Activated CD8-positive, alpha-beta T cell treated with anti-CD3 and anti-CD28 coated beads, Interleukin-2, amount 10 ng/mL, durations not matched to agents 7 days and 5 days (primary cell): ENCODE measurements around the gene NLRC5. TPM values are rescaled to one million over a fixed set of nuclear protein-coding genes. Genes with fewer than 3 reads are reported as not detected.
"Not testable (repeated sequence)": the region's sequence is repeated elsewhere in the genome, so short reads cannot be mapped to it uniquely, and the experiment has no call there.

Experiments used
- ATAC-seq: fragments of 150-1000 bp; cut with Tn5 transposase; one replicate; pipeline ENCODE4 v1.10.0; 2021; ENCODE audit warnings: moderate library complexity
- CTCF ChIA-PET: fragments of 350-600 bp; sonication (Branson Sonifier 250); formaldehyde crosslinking; loops from one replicate; lab custom pipeline; 2021; ENCODE audit warnings: antibody characterized with exemption; lab: Charles Lee
- POLR2A ChIA-PET: fragments of 350-600 bp; sonication (Branson Sonifier 250); formaldehyde crosslinking; loops from one replicate; lab custom pipeline; 2021; ENCODE audit warnings: antibody characterized with exemption; lab: Charles Lee
- DNase-seq: peaks from one replicate; pipeline ENCODE4 v3.0.0-alpha.2; 2020
- H3K27ac Mint-ChIP-seq: one replicate; pipeline ENCODE4 v1.8.0; 2021; ENCODE audit warnings: mild to moderate bottlenecking, mixed read lengths
- H3K27me3 Mint-ChIP-seq: one replicate; pipeline ENCODE4 v1.8.0; 2021; ENCODE audit warnings: low read depth, mixed read lengths
- H3K36me3 Mint-ChIP-seq: one replicate; pipeline ENCODE4 v1.8.0; 2021; ENCODE audit warnings: low read depth, mixed read lengths
- H3K4me1 Mint-ChIP-seq: one replicate; pipeline ENCODE4 v1.8.0; 2021; ENCODE audit warnings: low read depth, mixed read lengths
- H3K4me3 Mint-ChIP-seq: one replicate; pipeline ENCODE4 v1.8.0; 2021; ENCODE audit warnings: mild to moderate bottlenecking, mixed read lengths
- H3K9me3 Mint-ChIP-seq: one replicate; pipeline ENCODE4 v1.8.0; 2022; ENCODE audit warnings: mixed read lengths; ENCODE audit not compliant: insufficient read depth
- total RNA-seq, 2 experiments: library from RNA; stranded (reverse); gene quantifications; one replicate each; pipeline ENCODE4 v1.2.3, GENCODE V29; 2021

Gene NLRC5
- total RNA-seq, 2 experiments from 2014 or later: 280 to 291 TPM

DNA sequence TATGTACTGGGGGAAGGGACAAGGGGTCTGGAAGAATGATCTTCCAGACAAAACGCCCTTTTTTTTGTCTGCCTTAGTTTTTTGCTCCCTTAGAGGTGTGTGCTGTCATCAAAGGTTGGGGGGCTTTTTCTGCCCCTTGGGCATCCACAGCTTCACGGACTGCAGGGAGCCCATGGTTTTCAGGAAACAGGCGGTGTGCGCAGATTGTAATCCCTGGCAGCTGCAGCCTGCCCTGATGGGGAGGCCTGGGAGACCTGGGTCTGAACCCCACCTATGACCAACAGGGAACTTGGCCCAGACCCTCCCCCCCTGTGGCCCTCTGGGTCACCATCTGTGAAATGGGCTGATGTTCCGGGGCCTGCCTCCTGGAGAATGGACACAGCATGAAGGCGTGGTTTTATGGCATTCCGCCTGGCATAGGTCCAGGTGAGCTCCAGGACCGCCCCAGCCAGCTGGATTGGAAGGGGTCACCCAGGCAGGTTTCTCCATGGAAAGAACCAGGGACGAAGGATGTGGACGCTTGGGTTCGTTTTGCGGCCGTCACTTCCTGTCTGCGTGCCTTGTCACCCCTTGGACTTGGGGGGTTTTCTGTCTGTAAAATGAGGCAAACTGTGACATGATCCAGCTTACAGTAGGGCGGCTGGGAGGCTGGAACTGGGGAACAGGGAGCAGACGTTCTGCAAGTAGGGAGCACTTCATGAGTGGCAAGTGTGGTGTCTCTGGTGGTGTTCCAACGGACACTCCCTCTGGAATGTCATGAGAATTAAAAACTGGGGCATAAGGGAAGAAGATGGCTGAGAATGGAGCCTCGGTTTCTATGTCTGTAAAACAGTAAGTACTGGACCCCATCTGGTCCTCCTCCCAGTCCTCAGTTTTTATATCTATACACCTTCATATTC, 104.6 kb downstream of the NLRC5 start:
- Mint-ChIP-seq H3K9me3 (no peaks in the 10 kb centered on the region), H3K27me3 (peaks cover 37% of the 10 kb centered on the region), H3K36me3 (no peaks in the 10 kb centered on the region), H3K4me1 (peaks cover 18% of the 10 kb centered on the region), H3K4me3 (peak overlapping the region; percentile 62), H3K27ac (peak overlapping the region; percentile 50)
- DNase-seq: no peak
- ChIA-PET CTCF (interaction anchor here (0.6 to 8.2 kb wide), 28 partner anchors 8 to 172 kb away, joined by 3 to 53 read pairs (median 5); partner anchors contain the start of genes PSME3IP1 and RSPRY1), POLR2A (interaction anchor here (1.2 kb wide), 1 partner anchor 29 kb away, joined by 3 read pairs; no protein-coding TSS in a partner anchor)
- ATAC-seq: no peak

DNA sequence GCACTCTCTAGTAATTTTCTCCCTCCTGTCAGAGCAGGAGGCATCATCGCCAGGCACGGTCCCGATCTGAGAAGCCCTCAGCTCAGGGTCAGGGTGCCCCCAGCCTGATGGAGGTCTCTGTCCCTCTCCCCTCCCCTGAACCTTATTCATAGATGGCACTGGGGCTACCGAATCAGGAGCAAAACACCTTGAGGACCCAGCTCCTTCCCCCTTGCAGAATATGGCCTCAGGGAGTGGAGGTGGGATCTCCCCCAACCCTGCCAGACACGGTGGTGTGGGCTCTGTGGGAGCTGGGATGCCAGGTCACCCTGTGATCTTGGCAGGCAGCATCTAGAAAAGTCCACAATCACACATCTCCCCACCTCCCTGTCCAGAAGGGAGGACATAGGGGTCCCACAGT, 105.6 kb downstream of the NLRC5 start:
- CTCF ChIA-PET: interaction anchor here (0.7 to 8.2 kb wide), 3 partner anchors 10 to 57 kb away, joined by 3 to 53 read pairs (median 16); no protein-coding TSS in a partner anchor
- H3K4me3 Mint-ChIP-seq: no peak overlapping the region
- H3K36me3 Mint-ChIP-seq: no peaks in the 10 kb centered on the region
- ATAC-seq (no peak), DNase-seq (no peak)
- H3K27ac Mint-ChIP-seq: no peak overlapping the region
- H3K4me1 Mint-ChIP-seq: peaks cover 19% of the 10 kb centered on the region
- H3K27me3 Mint-ChIP-seq: peaks cover 34% of the 10 kb centered on the region
- POLR2A ChIA-PET: interaction anchor here (1.2 kb wide), 1 partner anchor 56 kb away, joined by 3 read pairs; no protein-coding TSS in a partner anchor
- H3K9me3 Mint-ChIP-seq: no peaks in the 10 kb centered on the region

DNA sequence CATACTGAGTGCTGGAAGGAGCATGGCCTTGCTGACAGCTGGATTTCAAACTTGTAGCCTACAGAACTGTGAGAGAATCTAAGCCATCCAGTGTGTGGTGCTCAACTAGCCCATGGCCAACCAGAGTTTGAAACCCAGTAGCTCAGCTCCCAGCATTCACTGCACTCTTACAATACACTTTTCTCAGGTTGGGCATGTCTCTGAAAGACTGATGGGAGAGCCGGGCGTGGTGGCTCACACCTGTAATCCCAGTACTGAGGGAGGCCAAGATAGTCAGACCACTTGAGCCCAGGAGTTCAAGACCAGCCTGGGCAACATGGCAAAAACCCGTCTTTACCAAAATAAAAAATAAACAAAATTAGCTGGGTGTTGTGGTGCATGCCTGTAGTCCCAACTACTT, 106.8 kb downstream of the NLRC5 start:
- Mint-ChIP-seq H3K36me3 (no peaks in the 10 kb centered on the region), H3K4me3 (no peak overlapping the region), H3K27me3 (peaks cover 28% of the 10 kb centered on the region), H3K4me1 (peaks cover 19% of the 10 kb centered on the region), H3K9me3 (no peaks in the 10 kb centered on the region), H3K27ac (no peak overlapping the region)
- POLR2A ChIA-PET: interaction anchor here (0.8 to 1.4 kb wide), 2 partner anchors 12 to 32 kb away, joined by 3 to 4 read pairs; no protein-coding TSS in a partner anchor
- DNase-seq (no peak), ATAC-seq (no peak)
- CTCF ChIA-PET: interaction anchor here (1.3 to 8.2 kb wide), 4 partner anchors 11 to 90 kb away, joined by 3 to 53 read pairs (median 5); partner anchors contain the start of genes PSME3IP1 and RSPRY1

DNA sequence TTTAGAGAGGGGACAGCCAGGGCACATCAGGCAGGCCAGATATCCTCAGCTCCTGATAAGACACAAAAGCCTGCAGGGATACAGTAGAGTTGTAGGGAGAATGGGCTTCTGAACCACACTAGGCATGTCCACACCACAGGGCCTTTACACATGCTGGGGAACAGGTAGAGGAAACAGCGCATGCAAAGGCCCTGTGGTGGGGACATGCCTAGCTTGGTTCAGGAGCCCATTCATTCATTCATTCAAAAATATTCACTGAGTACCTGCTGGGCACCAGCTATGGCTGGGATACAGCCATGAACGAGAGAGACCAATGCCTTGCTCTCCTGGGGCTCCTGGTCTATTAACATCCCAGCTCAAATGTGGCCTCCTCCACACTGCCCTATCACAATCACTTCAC, 107.4 kb downstream of the NLRC5 start:
- ChIA-PET POLR2A (interaction anchor here (0.5 to 0.8 kb wide), 2 partner anchors 12 to 89 kb away, joined by 4 to 5 read pairs; partner anchors contain the start of genes PSME3IP1 and RSPRY1), CTCF (interaction anchor here (1.2 to 8.2 kb wide), 6 partner anchors 12 to 89 kb away, joined by 3 to 53 read pairs (median 4); partner anchors contain the start of genes PSME3IP1 and RSPRY1)
- Mint-ChIP-seq H3K27me3 (peaks cover 22% of the 10 kb centered on the region), H3K4me1 (peaks cover 19% of the 10 kb centered on the region), H3K27ac (no peak overlapping the region), H3K36me3 (no peaks in the 10 kb centered on the region), H3K4me3 (no peak overlapping the region), H3K9me3 (no peaks in the 10 kb centered on the region)
- ATAC-seq: no peak
- DNase-seq: no peak

DNA sequence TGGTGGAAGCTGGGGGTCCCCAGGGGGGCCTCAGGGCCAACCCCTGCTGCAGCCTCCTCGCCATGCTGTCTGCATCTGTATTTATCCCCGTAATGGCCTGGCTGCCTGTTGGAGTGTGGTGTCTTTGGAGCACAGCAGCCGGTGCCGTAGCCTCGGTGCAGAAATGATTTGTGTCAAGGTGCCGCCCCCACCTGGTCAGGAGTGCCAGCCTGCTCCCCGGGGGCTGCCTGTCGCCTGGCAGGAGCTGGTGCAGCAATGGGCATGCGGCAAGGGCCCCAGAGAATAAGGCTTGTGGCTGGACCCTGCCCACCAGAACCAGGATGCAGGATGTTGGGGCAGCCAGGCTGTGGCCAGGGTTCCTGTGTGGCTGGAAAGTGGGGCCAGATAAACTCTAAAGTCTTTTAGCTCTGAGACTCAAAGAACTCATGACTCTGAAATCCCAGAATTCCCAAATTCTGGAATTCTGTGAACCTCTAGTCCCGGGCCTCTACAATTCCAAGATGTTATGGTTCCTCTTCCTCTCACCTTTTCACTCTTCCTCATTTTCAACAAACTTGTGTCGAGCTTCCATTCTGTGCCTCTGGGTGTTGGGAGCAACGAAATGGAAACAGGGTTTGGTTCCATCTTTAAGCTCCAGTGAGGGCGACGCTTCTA, 109.0 kb downstream of the NLRC5 start:
- DNase-seq (no peak), ATAC-seq (no peak)
- H3K27ac Mint-ChIP-seq: no peak overlapping the region
- H3K4me3 Mint-ChIP-seq: no peak overlapping the region
- peaks cover 20% of the 10 kb centered on the region for H3K27me3 Mint-ChIP-seq
- peaks cover 19% of the 10 kb centered on the region for H3K4me1 Mint-ChIP-seq
- H3K36me3 Mint-ChIP-seq: no peaks in the 10 kb centered on the region
- H3K9me3 Mint-ChIP-seq: no peaks in the 10 kb centered on the region
- ChIA-PET POLR2A (no interaction called here), CTCF (interaction anchor here (0.9 to 8.2 kb wide), 6 partner anchors 13 to 133 kb away, joined by 3 to 53 read pairs (median 3); no protein-coding TSS in a partner anchor)

DNA sequence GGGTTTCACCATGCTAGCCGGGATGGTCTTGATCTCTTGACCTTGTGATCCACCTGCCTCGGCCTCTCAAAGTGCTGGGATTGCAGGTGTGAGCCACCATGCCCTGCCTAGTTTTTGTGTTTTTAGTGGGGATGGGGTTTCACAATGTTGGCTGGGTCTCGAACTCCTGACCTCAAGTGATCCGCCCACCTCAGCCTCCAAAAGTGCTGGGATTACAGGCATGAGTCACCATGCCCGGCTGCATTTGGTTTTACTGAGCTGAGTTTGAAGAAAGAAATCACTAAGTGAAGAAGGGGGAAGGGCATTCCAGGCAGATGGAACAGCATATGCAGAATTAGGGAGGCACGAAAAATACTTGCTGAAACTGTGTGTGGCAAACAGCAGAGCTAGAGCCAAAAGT, 110.6 kb downstream of the NLRC5 start:
- H3K9me3 Mint-ChIP-seq, H3K27ac Mint-ChIP-seq, H3K27me3 Mint-ChIP-seq, H3K36me3 Mint-ChIP-seq, H3K4me3 Mint-ChIP-seq, DNase-seq, POLR2A ChIA-PET, ATAC-seq: not testable (repeated sequence)
- CTCF ChIA-PET: interaction anchor here (1.3 to 8.2 kb wide), 3 partner anchors 15 to 35 kb away, joined by 3 to 53 read pairs (median 4); no protein-coding TSS in a partner anchor
- H3K4me1 Mint-ChIP-seq: peaks cover 27% of the 10 kb centered on the region

DNA sequence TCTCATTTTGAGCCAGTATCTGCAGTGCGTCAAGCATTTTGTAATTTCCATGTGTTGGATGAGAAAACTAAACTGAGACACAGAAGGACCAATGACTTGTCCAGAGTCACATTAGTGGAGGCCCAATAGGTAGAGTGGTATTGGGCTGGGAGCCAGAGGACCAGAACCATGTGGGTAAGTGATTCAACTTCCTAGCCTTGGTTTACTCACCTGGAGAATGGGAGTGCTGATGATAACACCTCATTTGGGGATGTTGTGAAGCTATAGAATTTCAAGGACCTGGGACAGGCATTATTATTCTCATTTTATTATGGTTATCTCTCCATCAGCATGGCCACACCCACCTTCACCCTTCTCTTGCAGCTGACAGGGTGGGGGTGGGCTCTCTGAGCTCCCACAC, 111.1 kb downstream of the NLRC5 start:
- no peak for DNase-seq
- H3K4me1 Mint-ChIP-seq: peaks cover 32% of the 10 kb centered on the region
- no peak overlapping the region for H3K4me3 Mint-ChIP-seq
- ChIA-PET CTCF (interaction anchor here (1.3 to 8.2 kb wide), 4 partner anchors 11 to 35 kb away, joined by 3 to 53 read pairs (median 4); no protein-coding TSS in a partner anchor), POLR2A (no interaction called here)
- no peak overlapping the region for H3K27ac Mint-ChIP-seq
- no peaks in the 10 kb centered on the region for H3K9me3 Mint-ChIP-seq
- no peak for ATAC-seq
- H3K27me3 Mint-ChIP-seq: peaks cover 4% of the 10 kb centered on the region
- H3K36me3 Mint-ChIP-seq: no peaks in the 10 kb centered on the region

DNA sequence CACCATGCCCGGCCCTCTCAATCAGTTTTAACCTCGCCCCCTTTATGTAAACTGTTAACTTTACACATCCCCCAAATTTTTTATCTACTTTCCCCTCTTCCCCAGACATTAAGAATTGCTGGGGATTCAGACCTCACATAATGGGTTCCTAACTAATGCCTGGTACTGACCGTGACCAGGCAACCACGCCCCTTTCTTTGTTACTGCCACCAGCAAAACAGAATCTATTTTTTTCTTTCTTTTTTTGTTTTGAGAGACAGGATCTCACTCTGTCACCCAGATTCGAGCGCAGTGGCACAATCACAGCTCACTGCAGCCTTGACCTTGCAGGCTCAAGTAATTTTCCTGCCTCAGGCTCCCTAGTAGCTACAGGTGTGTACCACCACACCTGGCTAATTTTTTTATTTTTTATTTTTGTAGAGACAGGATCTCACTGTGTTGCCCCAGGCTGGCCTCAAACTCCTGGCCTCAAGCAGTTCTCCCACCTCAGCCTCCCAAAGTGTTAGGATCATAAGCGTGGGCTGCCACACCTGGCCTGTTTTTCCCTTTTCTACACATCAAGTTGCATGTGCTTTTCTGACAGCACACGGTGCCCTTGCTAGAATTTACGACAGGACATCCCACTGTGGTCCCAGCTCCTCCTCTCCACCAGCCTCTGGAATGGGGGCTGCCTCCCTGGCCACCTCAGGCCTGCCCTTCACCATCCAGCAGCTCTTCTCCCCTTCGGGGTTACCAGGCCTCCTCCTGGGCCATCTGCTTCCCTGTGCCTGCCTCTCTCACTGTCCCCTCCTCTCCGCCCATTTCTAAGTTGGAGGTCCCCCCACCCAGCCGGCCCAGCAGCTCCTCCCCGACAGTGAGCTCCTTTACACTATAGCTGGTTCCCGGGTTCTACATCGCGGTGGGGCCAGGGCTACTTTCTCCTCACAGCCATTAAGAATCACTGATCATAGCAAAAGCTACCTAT, 113.8 kb downstream of the NLRC5 start:
- Mint-ChIP-seq H3K27ac (peak overlapping the region; percentile 1), H3K9me3 (no peaks in the 10 kb centered on the region), H3K4me1 (peaks cover 48% of the 10 kb centered on the region), H3K27me3 (peaks cover 4% of the 10 kb centered on the region), H3K36me3 (no peaks in the 10 kb centered on the region), H3K4me3 (no peak overlapping the region)
- ChIA-PET CTCF (interaction anchor here (0.9 to 1.5 kb wide), 2 partner anchors 10 to 57 kb away, joined by 3 to 7 read pairs; partner anchors contain the start of gene CPNE2), POLR2A (no interaction called here)
- ATAC-seq (no peak), DNase-seq (no peak)

DNA sequence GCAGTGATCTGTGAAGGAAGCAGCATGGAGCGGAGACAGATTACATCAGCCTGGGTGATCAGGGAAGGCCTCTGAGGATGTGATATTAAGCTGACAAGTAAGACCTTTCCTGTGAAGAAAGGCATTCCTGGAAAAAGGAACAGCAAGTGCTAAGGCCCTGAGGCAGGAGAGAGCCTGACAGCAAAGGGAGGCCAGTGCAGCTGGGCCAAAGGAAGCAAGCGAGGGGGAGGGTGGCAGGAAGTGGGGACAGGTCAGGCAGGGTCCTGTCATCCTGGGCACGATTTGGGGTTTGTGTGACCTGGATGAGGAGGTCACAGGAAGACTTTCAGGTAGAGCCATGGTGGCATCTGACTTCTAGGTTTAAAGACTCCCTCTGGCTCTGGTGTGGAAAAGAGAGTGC, 115.3 kb downstream of the NLRC5 start:
- peak; percentile 40 for DNase-seq

DNA sequence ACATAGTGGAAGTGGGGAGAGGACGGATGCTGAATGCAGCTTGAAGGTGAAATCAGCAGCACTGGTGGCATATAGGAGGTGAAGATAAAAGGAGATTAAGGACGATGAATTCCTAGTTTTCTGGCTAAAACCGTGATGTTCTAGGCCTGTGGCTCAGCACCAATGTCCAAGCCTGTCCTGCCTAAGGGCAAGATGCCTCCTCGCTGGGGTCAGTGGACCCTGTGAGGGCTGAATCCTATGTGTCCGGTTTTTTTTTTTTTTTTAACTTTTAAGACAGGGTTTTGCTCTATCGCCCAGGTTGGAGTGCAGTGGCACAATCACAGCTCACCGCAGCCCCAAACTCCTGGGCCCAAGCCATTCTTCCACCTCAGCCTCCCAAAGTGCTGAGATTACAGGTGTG, 115.8 kb downstream of the NLRC5 start:
- ChIA-PET POLR2A (no interaction called here), CTCF (interaction anchor here (1.6 to 1.9 kb wide), 2 partner anchors 13 to 80 kb away, joined by 3 to 5 read pairs; partner anchors contain the start of genes CPNE2, PSME3IP1 and RSPRY1)
- peaks cover 40% of the 10 kb centered on the region for H3K4me1 Mint-ChIP-seq
- H3K9me3 Mint-ChIP-seq: no peaks in the 10 kb centered on the region
- H3K27me3 Mint-ChIP-seq: peaks cover 4% of the 10 kb centered on the region
- H3K4me3 Mint-ChIP-seq: peak overlapping the region; percentile 21
- peak overlapping the region; percentile 73 for H3K27ac Mint-ChIP-seq
- H3K36me3 Mint-ChIP-seq: no peaks in the 10 kb centered on the region
- DNase-seq: no peak
- no peak for ATAC-seq

More for the DNA sequence above, 115.3 kb downstream of the NLRC5 start:
- Mint-ChIP-seq H3K27ac (peak overlapping the region; percentile 73), H3K4me3 (peak overlapping the region; percentile 21), H3K36me3 (no peaks in the 10 kb centered on the region), H3K27me3 (peaks cover 5% of the 10 kb centered on the region), H3K4me1 (peaks cover 40% of the 10 kb centered on the region), H3K9me3 (no peaks in the 10 kb centered on the region)
- CTCF ChIA-PET: interaction anchor here (1.6 to 1.9 kb wide), 2 partner anchors 12 to 81 kb away, joined by 3 to 5 read pairs; partner anchors contain the start of genes CPNE2, PSME3IP1 and RSPRY1
- peak; percentile 40 for ATAC-seq
- POLR2A ChIA-PET: no interaction called here
